ENCODE results near the gene RAI14.

The RAI14 gene

GRCh38 chr5:34657274-34657921 is 1.3 kb downstream of the RAI14 start:
- Histone ChIP-seq H3K27me3 (ENCODE audit: control insufficient read depth in 2 of 2, insufficient read depth in 2 of 2, low read length in 2 of 2) (peaks cover 0 to 6% of the 10 kb centered on the region in 2 donors), H3K9me3 (ENCODE audit: control insufficient read depth in 2 of 2, low read length in 2 of 2) (no peaks in the 10 kb centered on the region), H3K4me1 (ENCODE audit: control insufficient read depth in 2 of 2, insufficient read depth in 2 of 2, low read length in 2 of 2) (peaks cover 3 to 7% of the 10 kb centered on the region in 2 donors), H3K36me3 (ENCODE audit: control insufficient read depth in 2 of 2, insufficient read depth in 2 of 2, low read length in 2 of 2) (no peaks in the 10 kb centered on the region), H3K27ac (ENCODE audit: low read depth in 2 of 2, low read length in 2 of 2) (no peak overlapping the region), H3K4me3 (ENCODE audit: low read length in 2 of 2) (peak overlapping the region; percentile 73), H3K9ac (ENCODE audit: low read depth in 1 of 2, low read length in 2 of 2) (peak overlapping the region in 1 of 2 donors; percentile 67)

GRCh38 chr5:34657988-34658387 is 1.9 kb downstream of the RAI14 start:
- no peak overlapping the region for H3K27ac ChIP-seq (ENCODE audit: low read depth in 2 of 2, low read length in 2 of 2)
- H3K27me3 ChIP-seq (ENCODE audit: control insufficient read depth in 2 of 2, insufficient read depth in 2 of 2, low read length in 2 of 2), result peaks cover 0 to 6% of the 10 kb centered on the region in 2 donors
- no peaks in the 10 kb centered on the region for H3K9me3 ChIP-seq (ENCODE audit: control insufficient read depth in 2 of 2, low read length in 2 of 2)
- H3K9ac ChIP-seq (ENCODE audit: low read depth in 1 of 2, low read length in 2 of 2), result no peak overlapping the region
- no peaks in the 10 kb centered on the region for H3K36me3 ChIP-seq (ENCODE audit: control insufficient read depth in 2 of 2, insufficient read depth in 2 of 2, low read length in 2 of 2)
- H3K4me1 ChIP-seq (ENCODE audit: control insufficient read depth in 2 of 2, insufficient read depth in 2 of 2, low read length in 2 of 2), result peaks cover 3 to 7% of the 10 kb centered on the region in 2 donors
- H3K4me3 ChIP-seq (ENCODE audit: low read length in 2 of 2), result peak overlapping the region in 1 of 2 donors; percentile 73

DNA sequence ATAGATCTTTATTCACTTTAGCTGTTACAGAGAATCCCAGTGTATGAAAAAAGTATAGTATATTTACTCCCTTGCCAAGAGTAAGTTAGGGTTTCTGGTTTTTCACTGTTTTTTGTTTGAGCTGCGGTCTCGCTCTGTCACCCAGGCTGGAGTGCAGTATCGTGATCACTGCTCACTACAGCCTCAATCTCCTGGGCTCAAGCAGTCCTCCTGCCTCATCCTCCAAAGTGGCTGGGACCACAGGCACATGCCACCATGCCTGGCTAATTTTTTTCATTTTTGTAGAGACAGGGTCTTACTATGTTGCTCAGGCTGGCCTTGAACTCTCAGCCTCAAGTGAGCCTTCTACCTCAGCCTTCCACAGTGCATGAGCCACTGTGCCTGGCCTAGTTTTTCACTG is 3.0 kb downstream of the RAI14 start:
- Histone ChIP-seq H3K4me3 (ENCODE audit: low read length in 2 of 2) (no peak overlapping the region), H3K9ac (ENCODE audit: low read depth in 1 of 2, low read length in 2 of 2) (no peak overlapping the region), H3K9me3 (ENCODE audit: control insufficient read depth in 2 of 2, low read length in 2 of 2) (no peaks in the 10 kb centered on the region), H3K27ac (ENCODE audit: low read depth in 2 of 2, low read length in 2 of 2) (no peak overlapping the region), H3K27me3 (ENCODE audit: control insufficient read depth in 2 of 2, insufficient read depth in 2 of 2, low read length in 2 of 2) (peaks cover 0 to 6% of the 10 kb centered on the region in 2 donors), H3K36me3 (ENCODE audit: control insufficient read depth in 2 of 2, insufficient read depth in 2 of 2, low read length in 2 of 2) (no peaks in the 10 kb centered on the region), H3K4me1 (ENCODE audit: control insufficient read depth in 2 of 2, insufficient read depth in 2 of 2, low read length in 2 of 2) (peaks cover 3 to 7% of the 10 kb centered on the region in 2 donors)

DNA sequence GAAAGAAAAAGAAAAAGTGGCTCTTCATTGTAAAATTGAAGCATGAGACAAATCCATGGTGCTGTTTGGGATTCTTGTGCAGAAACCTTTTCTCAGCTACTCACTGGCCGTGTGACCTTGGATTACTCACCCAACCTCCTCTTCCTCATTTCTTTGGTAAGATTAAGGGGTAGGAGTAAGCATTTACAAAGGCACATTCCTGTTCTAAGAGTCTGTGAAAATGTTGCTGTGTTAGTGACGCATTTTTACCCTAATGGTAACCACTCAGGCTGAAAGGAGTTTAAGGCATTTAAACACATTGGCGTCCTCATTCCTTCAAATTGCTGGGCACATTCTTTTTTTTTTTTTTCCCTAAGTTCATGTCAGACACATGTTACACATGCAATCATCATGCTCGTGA is 4.3 kb downstream of the RAI14 start:
- no peak overlapping the region for H3K4me3 ChIP-seq (ENCODE audit: low read length in 2 of 2)
- H3K36me3 ChIP-seq (ENCODE audit: control insufficient read depth in 2 of 2, insufficient read depth in 2 of 2, low read length in 2 of 2), result no peaks in the 10 kb centered on the region
- H3K9ac ChIP-seq (ENCODE audit: low read depth in 1 of 2, low read length in 2 of 2), result no peak overlapping the region
- peaks cover 0 to 6% of the 10 kb centered on the region in 2 donors for H3K27me3 ChIP-seq (ENCODE audit: control insufficient read depth in 2 of 2, insufficient read depth in 2 of 2, low read length in 2 of 2)
- no peaks in the 10 kb centered on the region for H3K9me3 ChIP-seq (ENCODE audit: control insufficient read depth in 2 of 2, low read length in 2 of 2)
- no peak overlapping the region for H3K27ac ChIP-seq (ENCODE audit: low read depth in 2 of 2, low read length in 2 of 2)
- peaks cover 2 to 7% of the 10 kb centered on the region in 2 donors for H3K4me1 ChIP-seq (ENCODE audit: control insufficient read depth in 2 of 2, insufficient read depth in 2 of 2, low read length in 2 of 2)

DNA sequence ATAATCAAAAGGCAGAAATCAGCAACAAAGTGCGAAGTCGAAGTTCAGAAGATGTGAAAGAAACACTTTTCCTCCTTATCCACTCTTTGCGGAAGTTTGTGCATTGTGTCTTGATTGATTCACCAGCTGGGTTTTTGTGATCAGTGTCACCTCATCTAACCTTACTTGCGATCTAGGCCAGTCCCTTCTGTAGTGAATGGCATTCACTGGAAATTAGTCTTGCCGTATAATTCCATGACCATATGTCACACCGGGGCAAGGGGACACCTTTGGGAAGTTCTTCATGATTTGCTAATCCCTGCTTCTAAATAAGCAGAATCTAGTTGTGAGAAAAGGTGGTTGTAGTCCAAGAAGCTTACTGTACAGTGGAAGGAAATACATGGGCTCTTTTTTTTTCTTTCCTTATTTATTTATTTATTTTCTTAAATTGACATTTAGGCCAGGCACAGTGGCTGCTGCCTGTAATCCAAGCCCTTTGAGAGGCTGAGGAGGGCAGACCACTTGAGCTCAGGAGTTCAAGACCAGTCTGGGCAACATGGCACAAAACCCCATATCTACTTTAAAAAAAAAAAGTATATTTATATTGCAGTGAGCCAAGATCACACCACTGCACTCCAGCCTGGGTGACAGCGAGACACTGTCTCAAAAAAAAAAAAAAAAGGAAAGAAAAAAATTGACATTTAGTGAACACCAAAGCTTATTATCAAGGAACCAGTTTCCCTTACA is 7.8 kb downstream of the RAI14 start:
- H3K4me3 ChIP-seq (ENCODE audit: low read length in 2 of 2), result no peak overlapping the region
- no peak overlapping the region for H3K9ac ChIP-seq (ENCODE audit: low read depth in 1 of 2, low read length in 2 of 2)

DNA sequence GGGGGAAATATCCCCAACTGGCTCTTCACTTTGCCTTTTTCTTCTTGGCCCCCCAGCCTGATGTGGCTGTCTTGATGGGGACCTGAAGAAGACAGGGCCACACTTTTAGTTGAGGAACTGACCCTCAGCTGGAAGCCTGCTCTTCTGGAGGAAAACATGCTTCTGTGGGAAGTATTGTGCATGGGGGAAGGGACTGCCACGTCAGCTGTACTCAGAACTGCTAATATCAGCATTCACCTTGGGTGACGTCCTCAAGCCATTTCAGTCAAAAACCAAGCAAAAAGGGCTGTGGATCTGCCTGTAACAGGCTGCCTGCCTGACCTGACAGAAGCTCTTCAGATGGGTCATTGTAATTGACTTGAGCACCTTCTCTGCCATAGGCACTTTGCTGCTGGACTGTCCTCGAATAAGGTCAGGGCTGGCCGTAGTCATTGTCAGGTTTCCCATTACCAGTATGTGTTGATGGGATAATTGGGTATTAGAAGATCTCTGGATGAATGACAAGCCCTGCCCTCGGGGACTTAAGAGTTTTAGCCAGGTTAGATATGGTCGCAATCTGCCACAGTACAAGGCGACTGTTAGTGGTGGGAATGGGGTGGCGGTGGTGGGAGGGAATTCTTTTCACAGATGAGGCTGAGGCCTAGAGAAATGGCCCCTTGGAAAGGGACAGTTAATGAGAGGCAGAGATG is 10.4 kb downstream of the RAI14 start:
- no peak overlapping the region for H3K27ac ChIP-seq (ENCODE audit: low read depth in 2 of 2, low read length in 2 of 2)
- H3K36me3 ChIP-seq (ENCODE audit: control insufficient read depth in 2 of 2, insufficient read depth in 2 of 2, low read length in 2 of 2), result no peaks in the 10 kb centered on the region
- H3K4me3 ChIP-seq (ENCODE audit: low read length in 2 of 2), result no peak overlapping the region
- no peaks in the 10 kb centered on the region for H3K9me3 ChIP-seq (ENCODE audit: control insufficient read depth in 2 of 2, low read length in 2 of 2)
- no peak overlapping the region for H3K9ac ChIP-seq (ENCODE audit: low read depth in 1 of 2, low read length in 2 of 2)
- H3K4me1 ChIP-seq (ENCODE audit: control insufficient read depth in 2 of 2, insufficient read depth in 2 of 2, low read length in 2 of 2), result no peaks in the 10 kb centered on the region
- no peaks in the 10 kb centered on the region for H3K27me3 ChIP-seq (ENCODE audit: control insufficient read depth in 2 of 2, insufficient read depth in 2 of 2, low read length in 2 of 2)

More for the DNA sequence above, 7.8 kb downstream of the RAI14 start:
- no peaks in the 10 kb centered on the region for H3K36me3 ChIP-seq (ENCODE audit: control insufficient read depth in 2 of 2, insufficient read depth in 2 of 2, low read length in 2 of 2)
- no peaks in the 10 kb centered on the region for H3K9me3 ChIP-seq (ENCODE audit: control insufficient read depth in 2 of 2, low read length in 2 of 2)
- H3K27me3 ChIP-seq (ENCODE audit: control insufficient read depth in 2 of 2, insufficient read depth in 2 of 2, low read length in 2 of 2), result no peaks in the 10 kb centered on the region
- H3K27ac ChIP-seq (ENCODE audit: low read depth in 2 of 2, low read length in 2 of 2), result no peak overlapping the region
- no peaks in the 10 kb centered on the region for H3K4me1 ChIP-seq (ENCODE audit: control insufficient read depth in 2 of 2, insufficient read depth in 2 of 2, low read length in 2 of 2)

GRCh38 chr5:34667705-34668104 is 11.6 kb downstream of the RAI14 start:
- Histone ChIP-seq H3K27ac (ENCODE audit: low read depth in 2 of 2, low read length in 2 of 2) (no peak overlapping the region), H3K4me1 (ENCODE audit: control insufficient read depth in 2 of 2, insufficient read depth in 2 of 2, low read length in 2 of 2) (no peaks in the 10 kb centered on the region), H3K36me3 (ENCODE audit: control insufficient read depth in 2 of 2, insufficient read depth in 2 of 2, low read length in 2 of 2) (no peaks in the 10 kb centered on the region), H3K9ac (ENCODE audit: low read depth in 1 of 2, low read length in 2 of 2) (no peak overlapping the region), H3K4me3 (ENCODE audit: low read length in 2 of 2) (no peak overlapping the region), H3K9me3 (ENCODE audit: control insufficient read depth in 2 of 2, low read length in 2 of 2) (no peaks in the 10 kb centered on the region), H3K27me3 (ENCODE audit: control insufficient read depth in 2 of 2, insufficient read depth in 2 of 2, low read length in 2 of 2) (no peaks in the 10 kb centered on the region)

- H3K4me1 ChIP-seq (ENCODE audit: control insufficient read depth in 2 of 2, insufficient read depth in 2 of 2, low read length in 2 of 2), result no peaks in the 10 kb centered on the region
- H3K9me3 ChIP-seq (ENCODE audit: control insufficient read depth in 2 of 2, low read length in 2 of 2), result no peaks in the 10 kb centered on the region
- H3K36me3 ChIP-seq (ENCODE audit: control insufficient read depth in 2 of 2, insufficient read depth in 2 of 2, low read length in 2 of 2), result no peaks in the 10 kb centered on the region
- H3K27ac ChIP-seq (ENCODE audit: low read depth in 2 of 2, low read length in 2 of 2), result no peak overlapping the region
- no peak overlapping the region for H3K4me3 ChIP-seq (ENCODE audit: low read length in 2 of 2)
- H3K27me3 ChIP-seq (ENCODE audit: control insufficient read depth in 2 of 2, insufficient read depth in 2 of 2, low read length in 2 of 2), result no peaks in the 10 kb centered on the region
- no peak overlapping the region for H3K9ac ChIP-seq (ENCODE audit: low read depth in 1 of 2, low read length in 2 of 2)
Measured at GRCh38 chr5:34669931-34670516, 13.9 kb downstream of the RAI14 start.

DNA sequence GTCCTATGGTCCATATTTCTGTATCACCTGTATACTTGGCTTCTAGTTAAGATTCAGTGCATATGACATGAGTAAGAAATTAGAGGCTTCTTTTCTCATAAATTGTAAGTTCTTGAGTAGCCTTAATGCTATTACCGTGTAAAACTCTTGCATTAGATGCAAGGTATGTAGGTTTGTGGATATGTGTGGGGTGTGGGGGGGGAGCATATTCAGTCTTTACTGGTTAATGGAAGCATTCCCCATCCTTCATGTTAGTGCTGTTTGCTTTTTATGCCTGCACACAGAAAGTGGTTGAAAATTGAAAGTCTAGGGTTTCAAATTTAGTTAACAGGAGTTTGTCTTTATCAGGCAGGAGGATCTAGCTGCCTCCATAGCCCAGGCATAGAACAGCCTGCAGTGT is 16.1 kb downstream of the RAI14 start:
- no peak overlapping the region for H3K4me3 ChIP-seq (ENCODE audit: low read length in 2 of 2)
- H3K9me3 ChIP-seq (ENCODE audit: control insufficient read depth in 2 of 2, low read length in 2 of 2), result no peaks in the 10 kb centered on the region
- H3K27ac ChIP-seq (ENCODE audit: low read depth in 2 of 2, low read length in 2 of 2), result no peak overlapping the region
- no peaks in the 10 kb centered on the region for H3K27me3 ChIP-seq (ENCODE audit: control insufficient read depth in 2 of 2, insufficient read depth in 2 of 2, low read length in 2 of 2)
- H3K9ac ChIP-seq (ENCODE audit: low read depth in 1 of 2, low read length in 2 of 2), result no peak overlapping the region
- H3K36me3 ChIP-seq (ENCODE audit: control insufficient read depth in 2 of 2, insufficient read depth in 2 of 2, low read length in 2 of 2), result no peaks in the 10 kb centered on the region
- H3K4me1 ChIP-seq (ENCODE audit: control insufficient read depth in 2 of 2, insufficient read depth in 2 of 2, low read length in 2 of 2), result no peaks in the 10 kb centered on the region

All from mucosa of rectum (tissue), 2 donors.